Peyer's patch (tissue), 4 donors: ENCODE measurements around the gene PRKACB.

ENCODE experiments used
- POLR2A ChIP-seq, 2 donors: fragments of 450-650 bp; IDR thresholded peaks; one replicate each; pipeline ENCODE4 v1.5.1; 2017; ENCODE audit warnings: antibody characterized with exemption in 2 of 2, mild to moderate bottlenecking in 2 of 2, moderate library complexity in 2 of 2
- TF ChIP-seq, protein P1 (sequence below), 6 experiments: fragments of 450-650 bp in 4 of 6; fragments of 200-600 bp in 2 of 6; sonication (generic) in 1 of 6; IDR thresholded peaks; one replicate each; pipeline ENCODE4 v1.5.1; 2017 to 2019; ENCODE audit warnings: antibody characterized with exemption in 6 of 6, mild to moderate bottlenecking in 3 of 6, moderate library complexity in 1 of 6

GRCh38 chr1:84155517-84155916, 11.4 kb downstream of the PRKACB start:
- TF ChIP-seq, protein P1, sequence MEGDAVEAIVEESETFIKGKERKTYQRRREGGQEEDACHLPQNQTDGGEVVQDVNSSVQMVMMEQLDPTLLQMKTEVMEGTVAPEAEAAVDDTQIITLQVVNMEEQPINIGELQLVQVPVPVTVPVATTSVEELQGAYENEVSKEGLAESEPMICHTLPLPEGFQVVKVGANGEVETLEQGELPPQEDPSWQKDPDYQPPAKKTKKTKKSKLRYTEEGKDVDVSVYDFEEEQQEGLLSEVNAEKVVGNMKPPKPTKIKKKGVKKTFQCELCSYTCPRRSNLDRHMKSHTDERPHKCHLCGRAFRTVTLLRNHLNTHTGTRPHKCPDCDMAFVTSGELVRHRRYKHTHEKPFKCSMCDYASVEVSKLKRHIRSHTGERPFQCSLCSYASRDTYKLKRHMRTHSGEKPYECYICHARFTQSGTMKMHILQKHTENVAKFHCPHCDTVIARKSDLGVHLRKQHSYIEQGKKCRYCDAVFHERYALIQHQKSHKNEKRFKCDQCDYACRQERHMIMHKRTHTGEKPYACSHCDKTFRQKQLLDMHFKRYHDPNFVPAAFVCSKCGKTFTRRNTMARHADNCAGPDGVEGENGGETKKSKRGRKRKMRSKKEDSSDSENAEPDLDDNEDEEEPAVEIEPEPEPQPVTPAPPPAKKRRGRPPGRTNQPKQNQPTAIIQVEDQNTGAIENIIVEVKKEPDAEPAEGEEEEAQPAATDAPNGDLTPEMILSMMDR (IDR thresholded peaks at IDR 0.05), result no peak
- no peak for TF ChIP-seq POLR2A (IDR thresholded peaks at IDR 0.05)
